Amniotic stem cell (primary cell): ENCODE data around the gene SLC1A5.

ENCODE experiments used
- DNase-seq: peaks from one replicate; lab custom pipeline; 2025; lab: John Stamatoyannopoulos, UW

The SLC1A5 gene

GRCh38 chr19:46725036-46725820 is 63.2 kb downstream of the SLC1A5 start:
- no peak for DNase-seq
